K562 (cell line): Measurements from ENCODE around the gene NFE2.
"Not testable (repeated sequence)": the region's sequence is repeated elsewhere in the genome, so short reads cannot be mapped to it uniquely, and the experiment has no call there.

Experiments used
- EGR1 ChIP-seq: fragments of 450-650 bp; conservative IDR thresholded peaks from 2 replicates; pipeline ENCODE4 v1.6.1; 2017; ENCODE audit warnings: mild to moderate bottlenecking
- GATA2 ChIP-seq: sonication (generic); formaldehyde crosslinking; IDR thresholded peaks from 2 replicates; pipeline ENCODE4 v1.4.0; 2020; ENCODE audit warnings: mild to moderate bottlenecking, missing genetic modification reagents
- ZNF431 ChIP-seq: sonication (generic); formaldehyde crosslinking; IDR thresholded peaks from 2 replicates; pipeline ENCODE4 v1.8.0; 2022; ENCODE audit warnings: mild to moderate bottlenecking, missing genetic modification reagents
- ZZZ3 ChIP-seq: fragments of 450-650 bp; IDR thresholded peaks from 2 replicates; pipeline ENCODE4 v1.6.1; 2016; ENCODE audit warnings: antibody characterized with exemption, mild to moderate bottlenecking, moderate library complexity
- TF ChIP-seq, protein P1 (sequence below): sonication (generic); formaldehyde crosslinking; IDR thresholded peaks from 2 replicates; pipeline ENCODE4 v1.8.1; 2022; ENCODE audit warnings: missing genetic modification reagents

GRCh38 chr12:54281261-54281638, 19.6 kb downstream of the NFE2 start:
- TF ChIP-seq ZNF431 (CRISPR knock-in tag); EGR1; GATA2 (CRISPR knock-in tag); ZZZ3: not testable (repeated sequence)
- TF ChIP-seq, protein P1, sequence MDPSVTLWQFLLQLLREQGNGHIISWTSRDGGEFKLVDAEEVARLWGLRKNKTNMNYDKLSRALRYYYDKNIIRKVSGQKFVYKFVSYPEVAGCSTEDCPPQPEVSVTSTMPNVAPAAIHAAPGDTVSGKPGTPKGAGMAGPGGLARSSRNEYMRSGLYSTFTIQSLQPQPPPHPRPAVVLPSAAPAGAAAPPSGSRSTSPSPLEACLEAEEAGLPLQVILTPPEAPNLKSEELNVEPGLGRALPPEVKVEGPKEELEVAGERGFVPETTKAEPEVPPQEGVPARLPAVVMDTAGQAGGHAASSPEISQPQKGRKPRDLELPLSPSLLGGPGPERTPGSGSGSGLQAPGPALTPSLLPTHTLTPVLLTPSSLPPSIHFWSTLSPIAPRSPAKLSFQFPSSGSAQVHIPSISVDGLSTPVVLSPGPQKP (CRISPR knock-in tag), result not testable (repeated sequence)
